ENCODE results near the gene RUNX1. TPM values are rescaled to one million over a fixed set of nuclear protein-coding genes. Genes with fewer than 3 reads are reported as not detected.
"Not testable (repeated sequence)": the region's sequence is repeated elsewhere in the genome, so short reads cannot be mapped to it uniquely, and the experiment has no call there.

RUNX1 gene
- total RNA-seq, 2 experiments from 2014 or later, result 36.5 to 37.2 TPM

DNA sequence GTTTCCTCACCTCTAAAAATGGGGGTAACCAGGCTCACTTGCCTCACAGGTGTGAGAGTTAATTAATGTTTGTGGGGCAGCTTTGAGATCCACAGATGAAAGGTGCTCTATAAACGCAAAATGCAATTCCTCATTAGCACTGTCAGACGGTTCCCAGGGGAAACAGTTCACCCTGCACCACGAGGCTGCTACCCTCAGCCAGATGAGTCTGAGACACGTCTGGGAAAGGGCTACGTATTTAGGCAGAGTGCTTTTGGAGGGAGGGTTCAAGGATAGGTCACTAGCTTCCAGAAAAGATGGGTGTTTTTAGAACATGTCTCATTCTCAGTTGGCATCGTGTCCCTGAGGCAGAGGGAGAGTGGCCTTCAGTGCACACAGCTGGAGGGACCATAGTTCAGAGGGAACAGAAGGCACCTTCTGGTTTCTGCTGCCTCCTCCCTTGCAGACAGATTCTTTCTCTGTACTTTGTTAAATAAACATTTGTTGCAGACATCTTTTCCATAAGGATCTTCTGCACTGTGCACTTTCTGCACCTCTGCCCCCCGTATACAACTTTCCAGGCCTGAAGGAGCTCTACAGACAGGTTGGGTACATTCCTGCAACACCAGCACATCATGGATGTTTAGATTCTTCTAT lies 240.4 kb downstream of the RUNX1 start:
- CTCF ChIA-PET, result interaction anchor here (0.6 to 1.2 kb wide), 3 partner anchors 11 to 115 kb away, joined by 3 read pairs; no protein-coding TSS in a partner anchor

DNA sequence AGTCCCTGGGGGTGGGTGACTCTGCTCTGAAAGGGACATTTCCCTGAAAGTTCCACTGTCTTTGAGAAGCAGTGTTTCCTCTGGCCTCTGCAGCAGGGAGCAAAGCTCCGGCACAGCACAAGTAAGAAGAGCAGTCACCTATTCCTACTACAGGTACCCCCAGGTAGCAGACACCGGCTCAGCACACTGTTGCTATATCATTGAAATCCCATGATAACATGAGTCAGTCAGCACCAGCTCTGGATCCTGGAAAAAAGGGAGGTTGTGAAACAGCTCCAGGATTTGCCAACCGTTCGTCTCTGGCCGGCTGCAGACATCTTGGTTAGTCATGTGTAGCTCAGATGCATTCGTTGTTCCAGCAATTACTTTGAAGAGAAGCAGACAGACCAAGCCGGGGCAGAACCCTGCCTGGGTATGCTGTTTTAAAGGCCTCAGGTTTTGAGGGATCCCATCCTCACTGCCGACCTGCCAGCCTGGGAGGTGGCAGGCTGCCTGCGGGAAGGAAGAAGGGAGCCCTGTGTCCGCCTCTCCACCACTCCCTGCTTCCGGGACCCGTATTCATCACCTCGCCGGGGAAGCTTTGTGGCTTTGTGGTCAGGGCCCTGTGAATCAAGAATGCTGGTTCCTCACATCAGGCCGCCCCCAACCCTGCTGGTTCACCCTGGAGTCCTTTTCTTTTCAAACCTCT lies 241.1 kb downstream of the RUNX1 start:
- ChIA-PET CTCF (interaction anchor here (0.8 to 2.0 kb wide), 3 partner anchors 63 to 82 kb away, joined by 3 to 8 read pairs (median 6); no protein-coding TSS in a partner anchor), POLR2A (interaction anchor here (0.6 to 3.0 kb wide), 5 partner anchors 29 to 1262 kb away, joined by 4 to 22 read pairs (median 5); partner anchors contain the start of gene CBR1)

More for the DNA sequence above, 240.4 kb downstream of the RUNX1 start:
- POLR2A ChIA-PET, result interaction anchor here (0.6 to 3.0 kb wide), 4 partner anchors 28 to 1261 kb away, joined by 4 to 22 read pairs (median 4); partner anchors contain the start of gene CBR1

GRCh38 chr21:34807146-34807880 lies 241.8 kb downstream of the RUNX1 start:
- ChIA-PET CTCF (interaction anchor here (0.8 to 2.0 kb wide), 3 partner anchors 62 to 83 kb away, joined by 3 to 8 read pairs (median 6); no protein-coding TSS in a partner anchor), POLR2A (interaction anchor here (0.6 to 3.0 kb wide), 4 partner anchors 30 to 99 kb away, joined by 4 to 22 read pairs (median 6); no protein-coding TSS in a partner anchor)

DNA sequence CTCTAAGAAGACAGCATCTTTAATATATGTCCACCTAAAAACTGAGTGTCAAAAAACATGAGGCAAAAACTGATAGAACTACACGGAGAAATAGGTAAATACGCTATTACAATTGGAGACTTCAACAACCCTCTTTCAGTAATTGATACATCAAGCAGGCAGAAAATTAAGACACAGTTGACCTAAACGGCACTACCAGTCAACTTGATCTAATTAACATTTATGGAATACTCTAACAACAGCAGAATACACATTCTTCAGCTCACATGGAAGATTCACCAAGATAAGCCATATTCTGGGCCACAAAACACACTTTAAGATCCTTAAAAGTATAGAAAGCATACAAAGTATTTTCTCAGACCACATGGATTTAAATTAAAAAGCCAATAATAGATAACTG lies 242.7 kb downstream of the RUNX1 start:
- ChIA-PET POLR2A (no interaction called here), CTCF (interaction anchor here (2.0 kb wide), 1 partner anchor 83 kb away, joined by 8 read pairs; no protein-coding TSS in a partner anchor)

GRCh38 chr21:34805157-34805556 lies 243.9 kb downstream of the RUNX1 start:
- ChIA-PET POLR2A (no interaction called here), CTCF (no interaction called here)

GRCh38 chr21:34804584-34804983 lies 244.5 kb downstream of the RUNX1 start:
- POLR2A ChIA-PET, CTCF ChIA-PET: not testable (repeated sequence)

DNA sequence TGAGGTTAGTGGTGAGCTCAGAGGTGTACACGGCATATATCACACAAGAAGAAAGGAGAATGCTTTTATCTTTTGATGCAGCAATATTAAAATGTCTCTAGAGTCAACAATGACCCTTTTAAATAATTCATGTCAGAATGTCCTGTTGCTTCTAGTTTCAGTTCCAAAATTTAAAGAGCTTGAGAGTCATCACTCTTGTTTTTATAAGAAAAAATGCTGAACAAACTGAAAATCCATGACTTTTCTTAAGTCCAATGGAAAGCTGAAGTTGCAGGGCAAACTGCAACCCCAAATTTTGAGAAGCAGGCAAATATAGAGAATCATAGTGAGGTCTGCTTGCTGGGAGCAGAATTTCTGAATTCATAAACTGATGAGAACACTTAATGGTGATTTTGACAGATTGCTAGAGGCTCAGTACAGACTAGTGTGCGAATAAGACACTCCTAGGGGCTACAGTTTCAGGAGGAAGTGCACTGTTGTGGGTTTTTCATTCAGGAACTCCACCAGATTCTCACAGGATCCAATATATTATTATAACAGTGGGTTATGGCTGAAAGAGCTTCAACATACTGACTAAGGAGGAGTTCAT lies 245.2 kb downstream of the RUNX1 start:
- CTCF ChIA-PET, result no interaction called here
- POLR2A ChIA-PET, result no interaction called here

- POLR2A ChIA-PET, result interaction anchor here (0.7 kb wide), 1 partner anchor 13 kb away, joined by 3 read pairs; no protein-coding TSS in a partner anchor
- CTCF ChIA-PET, result no interaction called here
Measured at GRCh38 chr21:34802180-34802899, 246.8 kb downstream of the RUNX1 start.

GRCh38 chr21:34801519-34802132 lies 247.5 kb downstream of the RUNX1 start:
- CTCF ChIA-PET, result no interaction called here
- POLR2A ChIA-PET, result no interaction called here

- POLR2A ChIA-PET, result no interaction called here
- CTCF ChIA-PET, result no interaction called here
Measured at GRCh38 chr21:34800797-34801518, 248.1 kb downstream of the RUNX1 start.

DNA sequence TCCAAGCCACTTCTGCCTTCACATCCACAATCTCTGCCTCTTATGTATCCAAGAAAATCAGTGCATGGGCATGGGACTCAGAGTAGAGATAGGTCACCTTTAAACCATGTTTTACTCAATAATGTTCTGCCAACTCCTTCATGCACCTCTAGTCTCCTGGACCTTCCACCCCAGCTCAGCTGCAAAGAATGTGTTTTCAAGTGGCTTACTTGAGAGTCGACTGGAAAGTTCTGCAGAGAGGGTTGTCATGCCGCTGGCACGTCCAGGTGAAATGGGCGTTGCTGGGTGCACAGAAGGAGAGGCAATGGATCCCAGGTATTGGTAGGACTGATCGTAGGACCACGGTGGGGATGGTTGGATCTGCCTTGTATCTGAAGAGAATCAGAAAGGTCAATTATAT lies 250.0 kb downstream of the RUNX1 start:
- POLR2A ChIA-PET, result no interaction called here
- CTCF ChIA-PET, result no interaction called here

DNA sequence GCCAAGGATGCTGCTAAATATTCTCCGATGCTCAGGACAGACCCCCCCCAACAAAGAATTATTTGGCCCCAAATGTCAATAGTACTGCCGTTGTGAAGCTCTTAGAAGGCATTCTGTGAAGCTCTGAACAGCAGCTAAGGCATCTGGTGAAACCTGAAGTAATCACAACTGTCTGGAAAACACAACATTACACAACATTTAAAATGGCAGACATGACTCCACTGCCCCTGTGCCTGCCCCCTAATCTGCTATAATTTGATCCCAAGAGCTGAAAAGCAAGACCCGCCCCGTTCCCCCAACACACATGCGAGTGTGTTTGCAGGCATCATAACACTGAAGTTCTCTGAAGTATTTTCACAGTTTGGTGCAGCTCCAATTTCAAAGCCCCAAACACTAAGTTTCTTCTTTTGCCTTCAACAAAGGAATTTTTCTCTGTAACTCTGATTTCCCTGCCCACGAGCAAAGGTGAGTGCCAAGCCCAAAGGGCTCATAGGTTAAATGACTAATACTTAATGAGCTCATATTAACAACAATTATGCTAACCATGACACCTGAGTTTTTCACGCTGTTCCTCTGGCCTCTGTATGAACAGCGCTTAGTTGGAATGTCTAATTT lies 251.1 kb downstream of the RUNX1 start:
- CTCF ChIA-PET, result no interaction called here
- POLR2A ChIA-PET, result no interaction called here

GRCh38 chr21:34797201-34797525 lies 251.9 kb downstream of the RUNX1 start:
- POLR2A ChIA-PET, result no interaction called here
- CTCF ChIA-PET, result no interaction called here

DNA sequence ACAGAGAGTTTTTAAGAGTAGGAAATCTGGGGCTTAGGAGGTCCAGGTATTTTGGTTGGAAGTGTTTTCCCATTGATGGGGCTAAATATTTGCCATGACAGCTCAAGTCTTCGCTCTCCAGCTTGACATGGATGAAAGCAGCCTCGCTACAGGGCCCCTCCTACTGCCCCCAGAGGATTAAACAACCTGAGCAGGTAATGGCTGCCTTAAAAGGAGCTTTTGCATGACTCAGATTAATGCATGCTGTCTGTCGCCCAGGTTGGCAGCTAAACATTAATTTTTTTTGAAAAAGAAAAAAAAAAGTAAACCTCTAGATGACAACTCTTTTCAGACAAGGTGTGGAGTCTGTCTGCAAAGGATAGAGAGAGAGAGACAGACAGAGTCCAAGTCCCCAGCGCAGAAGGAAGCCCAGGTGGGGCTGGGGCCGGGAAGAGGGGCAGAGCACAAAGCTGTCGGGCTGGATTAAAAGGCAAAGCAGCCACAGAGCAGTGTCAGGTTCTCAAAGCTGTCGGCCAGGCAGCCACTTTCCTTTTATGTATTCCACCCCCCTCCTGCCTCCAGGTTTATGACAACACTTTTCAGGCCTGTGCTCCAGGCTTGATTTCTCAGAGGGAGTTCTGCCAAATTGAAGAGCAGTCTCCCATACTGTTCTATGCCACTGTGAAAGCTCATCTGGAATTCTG lies 252.4 kb downstream of the RUNX1 start:
- POLR2A ChIA-PET, result interaction anchor here (0.6 kb wide), 1 partner anchor 41 kb away, joined by 5 read pairs; no protein-coding TSS in a partner anchor
- CTCF ChIA-PET, result no interaction called here

DNA sequence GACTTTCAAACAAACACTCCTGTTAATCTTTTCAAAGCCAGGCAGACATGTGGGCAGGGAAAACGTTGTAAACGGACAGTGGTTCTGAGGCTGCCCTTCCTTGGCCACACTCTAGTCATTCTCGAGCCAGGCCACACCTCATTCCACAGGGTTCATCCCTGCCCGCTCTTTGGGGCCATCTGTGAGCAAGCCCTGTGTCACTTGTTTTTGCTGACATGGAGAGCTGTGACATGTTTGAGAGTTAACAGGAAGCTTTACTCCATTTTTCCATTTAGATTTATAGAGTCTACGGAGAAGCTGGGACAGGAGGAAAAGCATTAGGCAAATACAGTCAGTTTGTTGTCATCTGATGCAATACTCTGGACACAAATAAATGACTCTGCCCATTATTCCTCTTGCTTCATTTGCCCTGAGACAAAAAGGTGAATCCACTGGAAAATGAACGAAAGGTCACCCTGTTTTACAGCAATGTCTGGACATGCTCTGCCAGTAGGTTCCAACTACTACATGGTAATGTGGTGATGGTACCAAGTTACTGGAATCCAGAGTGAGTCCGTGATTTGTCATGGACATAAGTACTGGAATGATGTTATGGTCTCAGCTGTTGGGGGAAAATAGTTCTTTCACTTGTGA lies 253.4 kb downstream of the RUNX1 start:
- CTCF ChIA-PET, result no interaction called here

GRCh38 chr21:34795175-34795547 lies 253.9 kb downstream of the RUNX1 start:
- POLR2A ChIA-PET, result no interaction called here
- CTCF ChIA-PET, result no interaction called here

More for the DNA sequence above, 253.4 kb downstream of the RUNX1 start:
- POLR2A ChIA-PET, result no interaction called here

DNA sequence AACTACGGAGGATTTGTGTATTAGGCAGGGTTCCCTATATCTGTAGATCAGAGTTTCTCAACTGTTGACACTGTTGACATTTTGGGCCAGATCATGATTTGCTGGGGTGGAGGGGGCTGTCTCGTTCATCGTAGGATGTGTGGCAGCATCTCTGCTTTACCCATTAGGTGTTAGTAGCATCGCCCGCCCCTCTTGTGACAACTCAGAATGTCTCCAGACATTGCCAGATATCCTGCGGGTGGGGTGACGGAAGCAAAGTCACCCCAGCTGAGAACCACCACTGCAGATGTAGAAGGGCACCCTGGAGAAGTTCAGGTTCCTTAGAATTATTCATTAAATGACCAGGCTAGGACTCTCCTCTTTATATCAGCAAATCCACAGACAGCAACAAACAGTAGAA lies 254.4 kb downstream of the RUNX1 start:
- ChIA-PET POLR2A (no interaction called here), CTCF (no interaction called here)
